ENCODE measurements around the gene RNU6-1. TPM values are rescaled to one million over a fixed set of nuclear protein-coding genes. Genes with fewer than 3 reads are reported as not detected.

RNU6-1 gene
- total and polyA plus RNA-seq, 5 experiments from 2014 or later = not detected

- H3K9me3 Mint-ChIP-seq = peaks cover 0 to 5% (median 0%) of the 10 kb centered on the region in 9 donors
- peak overlapping the region in 6 of 10 donors; percentile 8 to 64 (median 24) for H3K27ac Mint-ChIP-seq
- H3K36me3 Mint-ChIP-seq = peaks cover 0 to 6% (median 5%) of the 10 kb centered on the region in 3 donors
- H3K4me1 Mint-ChIP-seq = peaks cover 28 to 66% (median 51%) of the 10 kb centered on the region in 4 donors
- no peak for ATAC-seq
- POLR2A ChIA-PET = interaction anchor here (0.8 kb wide), 1 partner anchor 39 kb away, joined by 3 read pairs; no protein-coding TSS in a partner anchor
- peaks cover 37 to 80% (median 68%) of the 10 kb centered on the region in 5 donors for H3K27me3 Mint-ChIP-seq
- DNase-seq = peak in 1 of 10 donors; percentile 55
- H3K4me3 Mint-ChIP-seq = peak overlapping the region; percentile 75 to 90 (median 86)
These were observed 16.3 kb downstream of the RNU6-1 start for GRCh38 chr15:67823314-67824196.

GRCh38 chr15:67822537-67823313 is 17.1 kb downstream of the RNU6-1 start:
- peaks cover 25 to 59% (median 47%) of the 10 kb centered on the region in 4 donors for H3K4me1 Mint-ChIP-seq
- peak overlapping the region in 1 of 10 donors; percentile 65 for H3K27ac Mint-ChIP-seq
- peaks cover 39 to 80% (median 70%) of the 10 kb centered on the region in 5 donors for H3K27me3 Mint-ChIP-seq
- peaks cover 0 to 8% (median 6%) of the 10 kb centered on the region in 3 donors for H3K36me3 Mint-ChIP-seq
- ATAC-seq (no peak), DNase-seq (no peak)
- POLR2A ChIA-PET = interaction anchor here (0.8 kb wide), 1 partner anchor 38 kb away, joined by 3 read pairs; no protein-coding TSS in a partner anchor
- H3K4me3 Mint-ChIP-seq = peak overlapping the region; percentile 19 to 78 (median 60)
- peaks cover 0 to 5% (median 0%) of the 10 kb centered on the region in 9 donors for H3K9me3 Mint-ChIP-seq

GRCh38 chr15:67821784-67822440 is 17.9 kb downstream of the RNU6-1 start:
- Mint-ChIP-seq H3K4me3 (peak overlapping the region; percentile 31 to 78 (median 69)), H3K4me1 (peaks cover 25 to 59% (median 47%) of the 10 kb centered on the region in 4 donors), H3K27ac (peak overlapping the region in 4 of 10 donors; percentile 57 to 66 (median 62)), H3K9me3 (peaks cover 0 to 5% (median 0%) of the 10 kb centered on the region in 9 donors), H3K27me3 (peaks cover 41 to 83% (median 70%) of the 10 kb centered on the region in 5 donors), H3K36me3 (peaks cover 3 to 11% (median 8%) of the 10 kb centered on the region in 3 donors)
- DNase-seq (no peak), ATAC-seq (no peak)
- POLR2A ChIA-PET = no interaction called here

GRCh38 chr15:67820992-67821783 is 18.7 kb downstream of the RNU6-1 start:
- DNase-seq = peak in 2 of 10 donors; percentile 19 to 43
- peaks cover 0 to 10% (median 0%) of the 10 kb centered on the region in 9 donors for H3K9me3 Mint-ChIP-seq
- ATAC-seq = peak; percentile 60 to 67
- H3K27ac Mint-ChIP-seq = peak overlapping the region in 2 of 10 donors; percentile 57 to 60
- peaks cover 39 to 80% (median 66%) of the 10 kb centered on the region in 5 donors for H3K27me3 Mint-ChIP-seq
- peak overlapping the region in 8 of 10 donors; percentile 31 to 78 (median 68) for H3K4me3 Mint-ChIP-seq
- peaks cover 3 to 18% (median 9%) of the 10 kb centered on the region in 3 donors for H3K36me3 Mint-ChIP-seq
- peaks cover 25 to 56% (median 44%) of the 10 kb centered on the region in 4 donors for H3K4me1 Mint-ChIP-seq
- POLR2A ChIA-PET = no interaction called here

- no peak for DNase-seq
- peak overlapping the region in 2 of 10 donors; percentile 26 to 71 for H3K4me3 Mint-ChIP-seq
- H3K4me1 Mint-ChIP-seq = peaks cover 23 to 47% (median 36%) of the 10 kb centered on the region in 4 donors
- H3K27me3 Mint-ChIP-seq = peaks cover 36 to 72% (median 59%) of the 10 kb centered on the region in 5 donors
- peaks cover 0 to 18% (median 4%) of the 10 kb centered on the region in 9 donors for H3K9me3 Mint-ChIP-seq
- H3K27ac Mint-ChIP-seq = no peak overlapping the region
- POLR2A ChIA-PET = no interaction called here
- peaks cover 11 to 25% (median 14%) of the 10 kb centered on the region in 3 donors for H3K36me3 Mint-ChIP-seq
- ATAC-seq = peak; percentile 24 to 34
These were observed 19.5 kb downstream of the RNU6-1 start for GRCh38 chr15:67820122-67820991.

GRCh38 chr15:67819636-67820035 is 20.2 kb downstream of the RNU6-1 start:
- peak in 1 of 10 donors; percentile 48 for DNase-seq
- POLR2A ChIA-PET = no interaction called here
- H3K4me1 Mint-ChIP-seq = peaks cover 23 to 46% (median 32%) of the 10 kb centered on the region in 4 donors
- H3K9me3 Mint-ChIP-seq = peaks cover 0 to 21% (median 4%) of the 10 kb centered on the region in 9 donors
- no peak overlapping the region for H3K27ac Mint-ChIP-seq
- H3K27me3 Mint-ChIP-seq = peaks cover 36 to 67% (median 57%) of the 10 kb centered on the region in 5 donors
- H3K4me3 Mint-ChIP-seq = no peak overlapping the region
- H3K36me3 Mint-ChIP-seq = peaks cover 17 to 26% (median 17%) of the 10 kb centered on the region in 3 donors
- ATAC-seq = no peak

- no peak for ATAC-seq
- POLR2A ChIA-PET = no interaction called here
- H3K4me1 Mint-ChIP-seq = peaks cover 15 to 34% (median 23%) of the 10 kb centered on the region in 4 donors
- H3K27ac Mint-ChIP-seq = no peak overlapping the region
- peaks cover 15 to 20% (median 18%) of the 10 kb centered on the region in 3 donors for H3K36me3 Mint-ChIP-seq
- H3K9me3 Mint-ChIP-seq = peaks cover 0 to 21% (median 4%) of the 10 kb centered on the region in 9 donors
- peaks cover 27 to 55% (median 46%) of the 10 kb centered on the region in 5 donors for H3K27me3 Mint-ChIP-seq
- DNase-seq = peak in 1 of 10 donors; percentile 24
- H3K4me3 Mint-ChIP-seq = no peak overlapping the region
These were observed 21.4 kb downstream of the RNU6-1 start for GRCh38 chr15:67818464-67818863.

- POLR2A ChIA-PET = no interaction called here
- Mint-ChIP-seq H3K27ac (no peak overlapping the region), H3K9me3 (peaks cover 0 to 21% (median 4%) of the 10 kb centered on the region in 9 donors), H3K27me3 (peaks cover 21 to 43% (median 34%) of the 10 kb centered on the region in 5 donors), H3K36me3 (peaks cover 18 to 20% (median 19%) of the 10 kb centered on the region in 3 donors), H3K4me3 (no peak overlapping the region), H3K4me1 (peaks cover 7 to 20% (median 15%) of the 10 kb centered on the region in 4 donors)
- DNase-seq (peak in 1 of 10 donors; percentile 8), ATAC-seq (no peak)
These were observed 23.2 kb downstream of the RNU6-1 start for GRCh38 chr15:67816668-67817067.

- H3K27me3 Mint-ChIP-seq = peaks cover 13 to 28% (median 24%) of the 10 kb centered on the region in 5 donors
- H3K4me1 Mint-ChIP-seq = peaks cover 0 to 6% (median 4%) of the 10 kb centered on the region in 4 donors
- DNase-seq (peak in 1 of 10 donors; percentile 18), ATAC-seq (no peak)
- POLR2A ChIA-PET = no interaction called here
- H3K27ac Mint-ChIP-seq = no peak overlapping the region
- peaks cover 0 to 21% (median 4%) of the 10 kb centered on the region in 9 donors for H3K9me3 Mint-ChIP-seq
- no peak overlapping the region for H3K4me3 Mint-ChIP-seq
- peaks cover 15 to 20% (median 18%) of the 10 kb centered on the region in 3 donors for H3K36me3 Mint-ChIP-seq
These were observed 24.7 kb downstream of the RNU6-1 start for GRCh38 chr15:67815036-67815592.

GRCh38 chr15:67813104-67813634 is 26.7 kb downstream of the RNU6-1 start:
- peaks cover 0 to 21% (median 4%) of the 10 kb centered on the region in 9 donors for H3K9me3 Mint-ChIP-seq
- peaks cover 20 to 25% (median 21%) of the 10 kb centered on the region in 3 donors for H3K36me3 Mint-ChIP-seq
- no peak overlapping the region for H3K27ac Mint-ChIP-seq
- peaks cover 3 to 17% (median 4%) of the 10 kb centered on the region in 5 donors for H3K27me3 Mint-ChIP-seq
- peaks cover 0 to 5% (median 0%) of the 10 kb centered on the region in 4 donors for H3K4me1 Mint-ChIP-seq
- H3K4me3 Mint-ChIP-seq = no peak overlapping the region
- DNase-seq (peak in 1 of 10 donors; percentile 45), ATAC-seq (no peak)
- POLR2A ChIA-PET = no interaction called here

All from naive thymus-derived CD8-positive, alpha-beta T cell (primary cell).